Fibroblast of peridontal ligament (primary cell): ENCODE measurements around the gene SLC24A3.

Experiments used
- DNase-seq: peaks from one replicate; pipeline ENCODE4 v3.0.0-alpha.2; 2010; ENCODE audit errors: extremely low read depth

Gene SLC24A3

GRCh38 chr20:19384940-19385339, 172.5 kb downstream of the SLC24A3 start:
- DNase-seq, result no peak

GRCh38 chr20:19387251-19387650, 174.8 kb downstream of the SLC24A3 start:
- no peak for DNase-seq

GRCh38 chr20:19392344-19393130, 180.1 kb downstream of the SLC24A3 start:
- DNase-seq, result no peak

GRCh38 chr20:19396460-19397081, 184.1 kb downstream of the SLC24A3 start:
- DNase-seq, result no peak

GRCh38 chr20:19397226-19397625, 184.8 kb downstream of the SLC24A3 start:
- DNase-seq, result no peak

- no peak for DNase-seq
Measured at GRCh38 chr20:19397666-19398065, 185.2 kb downstream of the SLC24A3 start.

GRCh38 chr20:19401096-19401495, 188.7 kb downstream of the SLC24A3 start:
- no peak for DNase-seq

- no peak for DNase-seq
Measured at GRCh38 chr20:19403549-19403948, 191.1 kb downstream of the SLC24A3 start.

- DNase-seq, result no peak
Measured at GRCh38 chr20:19404826-19405225, 192.4 kb downstream of the SLC24A3 start.

- no peak for DNase-seq
Measured at GRCh38 chr20:19405958-19406357, 193.5 kb downstream of the SLC24A3 start.

GRCh38 chr20:19406381-19406780, 193.9 kb downstream of the SLC24A3 start:
- DNase-seq, result no peak

GRCh38 chr20:19407196-19407595, 194.8 kb downstream of the SLC24A3 start:
- DNase-seq, result no peak

GRCh38 chr20:19407736-19408135, 195.3 kb downstream of the SLC24A3 start:
- DNase-seq, result no peak

GRCh38 chr20:19408971-19409370, 196.5 kb downstream of the SLC24A3 start:
- DNase-seq, result no peak

- DNase-seq, result no peak
Measured at GRCh38 chr20:19411811-19412210, 199.4 kb downstream of the SLC24A3 start.

GRCh38 chr20:19412254-19412653, 199.8 kb downstream of the SLC24A3 start:
- DNase-seq, result no peak

GRCh38 chr20:19414600-19414999, 202.2 kb downstream of the SLC24A3 start:
- no peak for DNase-seq

GRCh38 chr20:19415786-19416185, 203.3 kb downstream of the SLC24A3 start:
- no peak for DNase-seq

- DNase-seq, result no peak
Measured at GRCh38 chr20:19416627-19417026, 204.2 kb downstream of the SLC24A3 start.

- DNase-seq, result no peak
Measured at GRCh38 chr20:19419396-19419795, 207.0 kb downstream of the SLC24A3 start.

- no peak for DNase-seq
Measured at GRCh38 chr20:19423097-19423899, 210.9 kb downstream of the SLC24A3 start.

GRCh38 chr20:19423900-19424620, 211.6 kb downstream of the SLC24A3 start:
- no peak for DNase-seq
